GM13977 (cell line): ENCODE results near the gene CENPW.

Experiments used
- DNase-seq: peaks from one replicate; pipeline ENCODE4 v3.0.0; 2012; ENCODE audit warnings: low spot score
- in situ Hi-C: fragments of 300-500 bp; cut with MboI; formaldehyde crosslinking; loops from one replicate; pipeline ENCODE4 v1.12.0; 2022; ENCODE audit warnings: low sequenced_read_pairs, low pct_unique_long_range_greater_than_20kb, mixed read lengths, inconsistent platforms; ENCODE audit not compliant: unreplicated experiment
- TF ChIP-seq, protein P1 (sequence below): IDR thresholded peaks from 2 replicates; pipeline ENCODE4 v1.5.1; 2012; ENCODE audit warnings: mild to moderate bottlenecking, control low read depth; ENCODE audit not compliant: insufficient read depth; ENCODE audit errors: extremely low read depth, missing control alignments

The CENPW gene

GRCh38 chr6:126361832-126362440 is 22.0 kb downstream of the CENPW start:
- in situ Hi-C loops = no loop called here
- no peak for DNase-seq
- TF ChIP-seq, protein P1, sequence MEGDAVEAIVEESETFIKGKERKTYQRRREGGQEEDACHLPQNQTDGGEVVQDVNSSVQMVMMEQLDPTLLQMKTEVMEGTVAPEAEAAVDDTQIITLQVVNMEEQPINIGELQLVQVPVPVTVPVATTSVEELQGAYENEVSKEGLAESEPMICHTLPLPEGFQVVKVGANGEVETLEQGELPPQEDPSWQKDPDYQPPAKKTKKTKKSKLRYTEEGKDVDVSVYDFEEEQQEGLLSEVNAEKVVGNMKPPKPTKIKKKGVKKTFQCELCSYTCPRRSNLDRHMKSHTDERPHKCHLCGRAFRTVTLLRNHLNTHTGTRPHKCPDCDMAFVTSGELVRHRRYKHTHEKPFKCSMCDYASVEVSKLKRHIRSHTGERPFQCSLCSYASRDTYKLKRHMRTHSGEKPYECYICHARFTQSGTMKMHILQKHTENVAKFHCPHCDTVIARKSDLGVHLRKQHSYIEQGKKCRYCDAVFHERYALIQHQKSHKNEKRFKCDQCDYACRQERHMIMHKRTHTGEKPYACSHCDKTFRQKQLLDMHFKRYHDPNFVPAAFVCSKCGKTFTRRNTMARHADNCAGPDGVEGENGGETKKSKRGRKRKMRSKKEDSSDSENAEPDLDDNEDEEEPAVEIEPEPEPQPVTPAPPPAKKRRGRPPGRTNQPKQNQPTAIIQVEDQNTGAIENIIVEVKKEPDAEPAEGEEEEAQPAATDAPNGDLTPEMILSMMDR = no peak

DNA sequence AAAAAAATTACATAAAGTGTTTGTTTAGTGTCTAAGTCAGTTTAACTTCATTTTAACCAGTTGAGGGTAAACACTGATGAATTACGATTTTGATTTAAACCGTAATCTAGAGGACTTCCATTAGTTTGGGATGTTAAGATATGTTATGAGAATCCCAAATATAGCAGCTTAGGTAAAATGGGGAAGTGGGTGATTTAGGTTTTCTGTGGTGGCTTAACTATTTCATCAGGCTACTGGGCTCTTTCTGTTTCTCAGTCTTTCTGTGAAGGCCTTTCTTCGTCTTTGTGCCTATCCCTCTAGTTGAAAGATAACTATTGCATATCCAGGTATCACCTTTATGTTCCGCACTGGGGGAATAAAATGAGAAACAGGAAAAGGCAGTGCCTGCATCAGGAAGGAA is 27.9 kb downstream of the CENPW start:
- TF ChIP-seq, protein P1 = no peak
- no peak for DNase-seq
- in situ Hi-C loops = no loop called here

DNA sequence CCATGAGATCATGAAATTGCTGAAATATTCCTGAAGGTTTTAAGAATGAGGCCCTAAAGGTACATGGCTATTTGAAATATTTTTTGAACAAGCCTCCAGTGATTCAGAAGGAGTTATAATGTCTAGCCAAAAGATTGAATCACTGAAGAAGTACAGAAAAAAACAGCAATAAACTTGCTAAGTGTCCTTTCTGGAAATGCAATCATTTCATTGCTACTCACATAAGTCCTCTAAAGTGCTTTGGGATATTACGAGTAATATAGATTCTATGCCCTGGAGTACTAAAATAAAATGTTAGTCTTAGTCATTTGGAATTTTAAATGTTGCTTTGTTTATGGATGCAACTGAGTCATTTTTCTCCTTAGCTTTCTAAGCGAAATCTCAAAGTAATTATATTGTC is 32.7 kb downstream of the CENPW start:
- DNase-seq = no peak
- TF ChIP-seq, protein P1 = no peak
- in situ Hi-C loops = no loop called here

DNA sequence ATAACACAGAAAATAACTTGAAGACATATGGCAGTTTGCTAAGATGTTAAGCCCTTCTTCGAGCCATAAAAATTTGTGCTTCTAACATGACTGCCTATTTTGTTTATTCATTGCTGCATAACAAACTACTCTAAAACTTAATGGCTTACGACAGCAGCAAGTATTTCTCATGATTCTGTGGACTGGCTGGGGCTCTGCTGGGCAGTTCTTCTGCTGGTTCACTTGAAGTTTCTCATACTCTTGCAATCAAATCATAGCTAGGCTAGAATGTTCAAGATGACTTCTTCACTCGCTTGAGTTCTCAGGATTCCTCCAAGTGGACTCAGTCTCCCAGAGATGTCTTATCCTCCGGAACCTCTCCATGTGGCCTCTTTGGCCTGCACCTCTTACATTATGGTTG is 33.4 kb downstream of the CENPW start:
- TF ChIP-seq, protein P1 = no peak
- in situ Hi-C loops = no loop called here
- DNase-seq = no peak

- DNase-seq = no peak
- TF ChIP-seq, protein P1 = no peak
- in situ Hi-C loops = no loop called here
Measured at GRCh38 chr6:126374372-126374771, 34.5 kb downstream of the CENPW start.

DNA sequence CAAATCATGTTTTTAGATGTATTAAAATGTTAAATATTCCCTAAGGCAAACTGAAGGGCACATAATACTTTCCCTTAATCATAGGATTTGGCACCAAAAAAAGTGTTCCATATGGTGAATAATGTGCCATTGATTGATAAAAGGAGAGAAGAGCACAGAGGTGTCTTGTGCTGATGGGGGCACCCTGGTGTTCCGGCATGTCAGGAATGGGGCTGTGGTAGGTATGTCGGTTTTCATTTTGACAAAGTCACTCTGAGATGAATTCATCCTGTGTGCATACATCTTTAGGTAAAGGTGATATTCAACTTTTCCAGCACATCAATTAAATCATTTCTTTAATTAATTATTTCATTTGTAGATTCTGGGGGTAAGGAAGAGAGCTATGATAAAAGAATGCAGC is 36.8 kb downstream of the CENPW start:
- DNase-seq = no peak
- in situ Hi-C loops = no loop called here
- TF ChIP-seq, protein P1 = no peak
